ENCODE measurements around the gene MYT1.

DNA sequence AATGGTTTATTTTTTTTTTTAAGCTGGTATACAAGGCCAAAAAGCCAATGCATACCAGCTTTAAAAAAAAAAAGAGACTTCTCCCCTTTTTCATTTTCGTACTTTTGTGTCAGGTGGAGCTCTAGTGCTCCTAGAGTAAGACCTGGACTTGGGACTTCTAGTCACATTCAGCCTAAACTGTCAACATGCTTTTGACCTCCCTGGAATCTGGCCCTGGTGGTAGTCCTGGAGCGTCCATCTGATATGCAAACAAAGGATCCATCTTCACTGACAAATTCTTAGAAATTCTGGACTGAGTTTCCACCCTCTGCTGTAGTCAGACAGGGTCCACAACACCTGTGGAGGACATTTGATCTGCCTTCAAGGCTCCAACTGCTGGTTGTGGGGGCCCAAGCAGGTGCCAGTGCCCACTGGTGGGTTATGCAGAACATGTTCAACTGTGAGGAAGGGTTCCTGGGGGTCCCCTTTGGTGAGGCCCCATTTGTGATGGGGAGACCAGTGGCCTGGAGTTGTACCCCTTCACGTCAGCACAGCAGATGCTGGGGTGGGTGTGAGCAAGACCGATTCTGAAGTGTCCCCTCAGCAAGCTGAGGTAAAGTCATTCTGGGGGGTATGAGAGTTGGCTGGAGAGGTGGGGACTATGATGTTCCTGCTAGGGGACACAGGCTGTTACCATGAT is 78.7 kb downstream of the MYT1 start:
- TF ChIP-seq CTCF (IDR thresholded peaks at IDR 0.05) = no peak
- no peak for TF ChIP-seq POLR2A (IDR thresholded peaks at IDR 0.05)

Data from uterus (tissue), 2 donors.